ENCODE results near the gene CYFIP1. TPM values are rescaled to one million over a fixed set of nuclear protein-coding genes. Genes with fewer than 3 reads are reported as not detected.
A peak's percentile ranks its signal among the peaks of the same experiment; 100 is the strongest.

The CYFIP1 gene
- total RNA-seq, 1 experiment from 2014 or later: 79.2 TPM

DNA sequence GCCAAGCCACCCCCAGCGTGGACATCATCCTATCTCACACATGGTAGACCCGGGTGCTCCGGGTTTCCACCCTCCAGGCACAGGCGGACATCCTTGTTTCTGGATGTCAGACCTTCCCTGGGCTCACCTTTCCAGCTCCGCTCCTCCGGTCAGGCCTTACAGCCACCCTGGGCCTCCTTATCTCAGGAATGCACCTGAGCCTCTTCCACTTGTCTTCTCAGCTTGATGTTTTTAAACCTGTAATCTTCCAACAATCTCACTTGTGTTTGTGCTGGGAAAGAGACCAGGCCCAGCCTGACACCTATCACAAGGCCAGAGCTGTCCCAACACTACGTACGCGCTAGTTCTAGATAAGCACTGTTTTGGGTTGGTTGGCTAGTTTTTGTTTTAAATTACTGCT, 87.8 kb downstream of the CYFIP1 start:
- Mint-ChIP-seq H3K27me3 (ENCODE audit: low read depth) (no peaks in the 10 kb centered on the region), H3K36me3 (peaks cover 22% of the 10 kb centered on the region; the same call in 1 of the 2 replicates), H3K27ac (peak overlapping the region; percentile 19), H3K4me3 (no peak overlapping the region), H3K4me1 (no peaks in the 10 kb centered on the region), H3K9me3 (no peaks in the 10 kb centered on the region)
- ChIA-PET CTCF (interaction anchor here (1.0 to 1.1 kb wide), 2 partner anchors 8 to 71 kb away, joined by 3 read pairs; no protein-coding TSS in a partner anchor), POLR2A (no interaction called here)
- no peak for ATAC-seq
- TF ChIP-seq TEAD1 (CRISPR knock-in tag; IDR thresholded peaks at IDR 0.05) (no peak), GABPB1 (CRISPR knock-in tag; IDR thresholded peaks at IDR 0.05) (no peak), NFATC4 (CRISPR knock-in tag; IDR thresholded peaks at IDR 0.05) (no peak), MXD4 (CRISPR knock-in tag; IDR thresholded peaks at IDR 0.05; ENCODE audit: borderline replicate concordance) (no peak), GRHL2 (CRISPR knock-in tag; IDR thresholded peaks at IDR 0.05; ENCODE audit: insufficient replicate concordance, severe bottlenecking) (no peak), ELF4 (CRISPR knock-in tag; IDR thresholded peaks at IDR 0.05; ENCODE audit: low read depth) (no peak), SOX15 (CRISPR knock-in tag; IDR thresholded peaks at IDR 0.05) (no peak), ATF1 (CRISPR knock-in tag; IDR thresholded peaks at IDR 0.05) (no peak), ZNF396 (CRISPR knock-in tag; IDR thresholded peaks at IDR 0.05; ENCODE audit: borderline replicate concordance) (no peak), JAZF1 (CRISPR knock-in tag; IDR thresholded peaks at IDR 0.05) (no peak), IRF2 (CRISPR knock-in tag; IDR thresholded peaks at IDR 0.05; ENCODE audit: borderline replicate concordance, low read depth) (no peak), TCF7 (CRISPR knock-in tag; IDR thresholded peaks at IDR 0.05; ENCODE audit: low read depth) (no peak), SMAD3 (CRISPR knock-in tag; IDR thresholded peaks at IDR 0.05; ENCODE audit: borderline replicate concordance) (no peak), CBFB (CRISPR knock-in tag; IDR thresholded peaks at IDR 0.05; ENCODE audit: low read depth) (no peak), NFE2L1 (CRISPR knock-in tag; IDR thresholded peaks at IDR 0.05) (no peak)
- TF ChIP-seq, protein P1, sequence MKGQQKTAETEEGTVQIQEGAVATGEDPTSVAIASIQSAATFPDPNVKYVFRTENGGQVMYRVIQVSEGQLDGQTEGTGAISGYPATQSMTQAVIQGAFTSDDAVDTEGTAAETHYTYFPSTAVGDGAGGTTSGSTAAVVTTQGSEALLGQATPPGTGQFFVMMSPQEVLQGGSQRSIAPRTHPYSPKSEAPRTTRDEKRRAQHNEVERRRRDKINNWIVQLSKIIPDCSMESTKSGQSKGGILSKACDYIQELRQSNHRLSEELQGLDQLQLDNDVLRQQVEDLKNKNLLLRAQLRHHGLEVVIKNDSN (CRISPR knock-in tag; IDR thresholded peaks at IDR 0.05): no peak
- TF ChIP-seq, protein P2, sequence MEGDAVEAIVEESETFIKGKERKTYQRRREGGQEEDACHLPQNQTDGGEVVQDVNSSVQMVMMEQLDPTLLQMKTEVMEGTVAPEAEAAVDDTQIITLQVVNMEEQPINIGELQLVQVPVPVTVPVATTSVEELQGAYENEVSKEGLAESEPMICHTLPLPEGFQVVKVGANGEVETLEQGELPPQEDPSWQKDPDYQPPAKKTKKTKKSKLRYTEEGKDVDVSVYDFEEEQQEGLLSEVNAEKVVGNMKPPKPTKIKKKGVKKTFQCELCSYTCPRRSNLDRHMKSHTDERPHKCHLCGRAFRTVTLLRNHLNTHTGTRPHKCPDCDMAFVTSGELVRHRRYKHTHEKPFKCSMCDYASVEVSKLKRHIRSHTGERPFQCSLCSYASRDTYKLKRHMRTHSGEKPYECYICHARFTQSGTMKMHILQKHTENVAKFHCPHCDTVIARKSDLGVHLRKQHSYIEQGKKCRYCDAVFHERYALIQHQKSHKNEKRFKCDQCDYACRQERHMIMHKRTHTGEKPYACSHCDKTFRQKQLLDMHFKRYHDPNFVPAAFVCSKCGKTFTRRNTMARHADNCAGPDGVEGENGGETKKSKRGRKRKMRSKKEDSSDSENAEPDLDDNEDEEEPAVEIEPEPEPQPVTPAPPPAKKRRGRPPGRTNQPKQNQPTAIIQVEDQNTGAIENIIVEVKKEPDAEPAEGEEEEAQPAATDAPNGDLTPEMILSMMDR (IDR thresholded peaks at IDR 0.05): no peak
- TF ChIP-seq, protein P3, sequence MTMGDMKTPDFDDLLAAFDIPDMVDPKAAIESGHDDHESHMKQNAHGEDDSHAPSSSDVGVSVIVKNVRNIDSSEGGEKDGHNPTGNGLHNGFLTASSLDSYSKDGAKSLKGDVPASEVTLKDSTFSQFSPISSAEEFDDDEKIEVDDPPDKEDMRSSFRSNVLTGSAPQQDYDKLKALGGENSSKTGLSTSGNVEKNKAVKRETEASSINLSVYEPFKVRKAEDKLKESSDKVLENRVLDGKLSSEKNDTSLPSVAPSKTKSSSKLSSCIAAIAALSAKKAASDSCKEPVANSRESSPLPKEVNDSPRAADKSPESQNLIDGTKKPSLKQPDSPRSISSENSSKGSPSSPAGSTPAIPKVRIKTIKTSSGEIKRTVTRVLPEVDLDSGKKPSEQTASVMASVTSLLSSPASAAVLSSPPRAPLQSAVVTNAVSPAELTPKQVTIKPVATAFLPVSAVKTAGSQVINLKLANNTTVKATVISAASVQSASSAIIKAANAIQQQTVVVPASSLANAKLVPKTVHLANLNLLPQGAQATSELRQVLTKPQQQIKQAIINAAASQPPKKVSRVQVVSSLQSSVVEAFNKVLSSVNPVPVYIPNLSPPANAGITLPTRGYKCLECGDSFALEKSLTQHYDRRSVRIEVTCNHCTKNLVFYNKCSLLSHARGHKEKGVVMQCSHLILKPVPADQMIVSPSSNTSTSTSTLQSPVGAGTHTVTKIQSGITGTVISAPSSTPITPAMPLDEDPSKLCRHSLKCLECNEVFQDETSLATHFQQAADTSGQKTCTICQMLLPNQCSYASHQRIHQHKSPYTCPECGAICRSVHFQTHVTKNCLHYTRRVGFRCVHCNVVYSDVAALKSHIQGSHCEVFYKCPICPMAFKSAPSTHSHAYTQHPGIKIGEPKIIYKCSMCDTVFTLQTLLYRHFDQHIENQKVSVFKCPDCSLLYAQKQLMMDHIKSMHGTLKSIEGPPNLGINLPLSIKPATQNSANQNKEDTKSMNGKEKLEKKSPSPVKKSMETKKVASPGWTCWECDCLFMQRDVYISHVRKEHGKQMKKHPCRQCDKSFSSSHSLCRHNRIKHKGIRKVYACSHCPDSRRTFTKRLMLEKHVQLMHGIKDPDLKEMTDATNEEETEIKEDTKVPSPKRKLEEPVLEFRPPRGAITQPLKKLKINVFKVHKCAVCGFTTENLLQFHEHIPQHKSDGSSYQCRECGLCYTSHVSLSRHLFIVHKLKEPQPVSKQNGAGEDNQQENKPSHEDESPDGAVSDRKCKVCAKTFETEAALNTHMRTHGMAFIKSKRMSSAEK (CRISPR knock-in tag; IDR thresholded peaks at IDR 0.05; ENCODE audit: borderline replicate concordance): no peak
- TF ChIP-seq, protein P4, sequence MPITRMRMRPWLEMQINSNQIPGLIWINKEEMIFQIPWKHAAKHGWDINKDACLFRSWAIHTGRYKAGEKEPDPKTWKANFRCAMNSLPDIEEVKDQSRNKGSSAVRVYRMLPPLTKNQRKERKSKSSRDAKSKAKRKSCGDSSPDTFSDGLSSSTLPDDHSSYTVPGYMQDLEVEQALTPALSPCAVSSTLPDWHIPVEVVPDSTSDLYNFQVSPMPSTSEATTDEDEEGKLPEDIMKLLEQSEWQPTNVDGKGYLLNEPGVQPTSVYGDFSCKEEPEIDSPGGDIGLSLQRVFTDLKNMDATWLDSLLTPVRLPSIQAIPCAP (CRISPR knock-in tag; IDR thresholded peaks at IDR 0.05): no peak
- no peak for DNase-seq (ENCODE audit: low spot score)

Data from WTC11 (cell line).